Activated T-helper 1 cell treated with anti-CD3 and anti-CD28 coated beads, Interleukin-12 subunit alpha, Interleukin-12 subunit beta, Interleukin-2, Interleukin-4 antibody, amounts not matched to agents 30 ng/mL and 10 ng/mL and 1 ng/mL, durations not matched to agents 14 hours and 24 hours and 36 hours (primary cell): ENCODE measurements around the gene TRPM2. TPM values are rescaled to one million over a fixed set of nuclear protein-coding genes. Genes with fewer than 3 reads are reported as not detected.
"Not testable (repeated sequence)": the region's sequence is repeated elsewhere in the genome, so short reads cannot be mapped to it uniquely, and the experiment has no call there.

ENCODE experiments used
- DNase-seq: peaks from one replicate; pipeline ENCODE4 v3.0.0; 2021; ENCODE audit warnings: low spot score
- H3K27ac Mint-ChIP-seq: one replicate; pipeline ENCODE4 v1.8.0; 2021; ENCODE audit warnings: mild to moderate bottlenecking, mixed read lengths
- H3K27me3 Mint-ChIP-seq: one replicate; pipeline ENCODE4 v1.8.0; 2022; ENCODE audit warnings: mild to moderate bottlenecking, moderate library complexity, mixed read lengths; ENCODE audit not compliant: insufficient read depth
- H3K36me3 Mint-ChIP-seq: one replicate; pipeline ENCODE4 v1.8.0; 2021; ENCODE audit warnings: low read depth, mixed read lengths
- H3K4me1 Mint-ChIP-seq: one replicate; pipeline ENCODE4 v1.8.0; 2021; ENCODE audit warnings: low read depth, mixed read lengths
- H3K4me3 Mint-ChIP-seq: one replicate; pipeline ENCODE4 v1.8.0; 2021; ENCODE audit warnings: mild to moderate bottlenecking, moderate library complexity, mixed read lengths
- H3K9me3 Mint-ChIP-seq: one replicate; pipeline ENCODE4 v1.8.0; 2021; ENCODE audit warnings: mixed read lengths
- intact Hi-C: fragments of 100-400 bp; cut with micrococcal nuclease; formaldehyde crosslinking; loops from one replicate; pipeline ENCODE4 v1.15.1; 2024
- total RNA-seq: library from RNA; stranded (reverse); gene quantifications from 2 replicates; pipeline ENCODE4 v1.2.3, GENCODE V29; 2022

The TRPM2 gene
- total RNA-seq, 1 donor from 2014 or later, result 15.2 TPM

GRCh38 chr21:44405091-44405947 is 51.9 kb downstream of the TRPM2 start:
- H3K4me1 Mint-ChIP-seq, result no peaks in the 10 kb centered on the region
- H3K27ac Mint-ChIP-seq, result no peak overlapping the region
- H3K4me3 Mint-ChIP-seq, result no peak overlapping the region
- intact Hi-C loops, result no loop called here
- no peak for DNase-seq
- H3K9me3 Mint-ChIP-seq, result peaks cover 11% of the 10 kb centered on the region
- no peaks in the 10 kb centered on the region for H3K27me3 Mint-ChIP-seq
- H3K36me3 Mint-ChIP-seq, result peaks cover 25% of the 10 kb centered on the region

- H3K4me3 Mint-ChIP-seq, result no peak overlapping the region
- no peaks in the 10 kb centered on the region for H3K27me3 Mint-ChIP-seq
- no peak overlapping the region for H3K27ac Mint-ChIP-seq
- intact Hi-C loops, result no loop called here
- peaks cover 25% of the 10 kb centered on the region for H3K36me3 Mint-ChIP-seq
- no peaks in the 10 kb centered on the region for H3K4me1 Mint-ChIP-seq
- peaks cover 11% of the 10 kb centered on the region for H3K9me3 Mint-ChIP-seq
- no peak for DNase-seq
Observed at GRCh38 chr21:44405948-44406872, 52.8 kb downstream of the TRPM2 start.

GRCh38 chr21:44406953-44407352 is 53.5 kb downstream of the TRPM2 start:
- Mint-ChIP-seq H3K27ac (peak overlapping the region; percentile 61), H3K4me3 (no peak overlapping the region), H3K27me3 (no peaks in the 10 kb centered on the region), H3K9me3 (peaks cover 11% of the 10 kb centered on the region), H3K4me1 (no peaks in the 10 kb centered on the region), H3K36me3 (peaks cover 24% of the 10 kb centered on the region)
- intact Hi-C loops, result no loop called here
- DNase-seq, result no peak

GRCh38 chr21:44407493-44407892 is 54.1 kb downstream of the TRPM2 start:
- Mint-ChIP-seq H3K9me3 (peaks cover 11% of the 10 kb centered on the region), H3K4me3 (no peak overlapping the region), H3K4me1 (no peaks in the 10 kb centered on the region), H3K27ac (peak overlapping the region; percentile 65), H3K36me3 (peaks cover 24% of the 10 kb centered on the region), H3K27me3 (no peaks in the 10 kb centered on the region)
- intact Hi-C loops, result no loop called here
- no peak for DNase-seq

- H3K4me1 Mint-ChIP-seq, result no peaks in the 10 kb centered on the region
- no peak overlapping the region for H3K4me3 Mint-ChIP-seq
- H3K36me3 Mint-ChIP-seq, result peaks cover 25% of the 10 kb centered on the region
- peak overlapping the region; percentile 42 for H3K27ac Mint-ChIP-seq
- peaks cover 11% of the 10 kb centered on the region for H3K9me3 Mint-ChIP-seq
- intact Hi-C loops, result no loop called here
- DNase-seq, result no peak
- no peaks in the 10 kb centered on the region for H3K27me3 Mint-ChIP-seq
Observed at GRCh38 chr21:44408226-44408625, 54.8 kb downstream of the TRPM2 start.

- Mint-ChIP-seq H3K36me3 (peaks cover 13% of the 10 kb centered on the region), H3K4me3 (no peak overlapping the region), H3K4me1 (no peaks in the 10 kb centered on the region), H3K27ac (no peak overlapping the region), H3K27me3 (peaks cover 1% of the 10 kb centered on the region), H3K9me3 (peaks cover 7% of the 10 kb centered on the region)
- DNase-seq, result no peak
- intact Hi-C loops, result no loop called here
Observed at GRCh38 chr21:44413566-44414290, 60.3 kb downstream of the TRPM2 start.

GRCh38 chr21:44414291-44415072 is 61.1 kb downstream of the TRPM2 start:
- intact Hi-C loops, result no loop called here
- no peak for DNase-seq
- H3K36me3 Mint-ChIP-seq, result peaks cover 9% of the 10 kb centered on the region
- H3K27me3 Mint-ChIP-seq, result peaks cover 1% of the 10 kb centered on the region
- H3K4me3 Mint-ChIP-seq, result no peak overlapping the region
- no peak overlapping the region for H3K27ac Mint-ChIP-seq
- H3K4me1 Mint-ChIP-seq, result no peaks in the 10 kb centered on the region
- peaks cover 4% of the 10 kb centered on the region for H3K9me3 Mint-ChIP-seq

GRCh38 chr21:44415073-44416025 is 61.9 kb downstream of the TRPM2 start:
- Mint-ChIP-seq H3K4me3 (no peak overlapping the region), H3K4me1 (no peaks in the 10 kb centered on the region), H3K27me3 (peaks cover 1% of the 10 kb centered on the region), H3K9me3 (peaks cover 9% of the 10 kb centered on the region), H3K27ac (no peak overlapping the region), H3K36me3 (peaks cover 14% of the 10 kb centered on the region)
- no peak for DNase-seq
- intact Hi-C loops, result no loop called here

- no peak for DNase-seq
- H3K4me3 Mint-ChIP-seq, result no peak overlapping the region
- H3K27ac Mint-ChIP-seq, result no peak overlapping the region
- H3K4me1 Mint-ChIP-seq, result no peaks in the 10 kb centered on the region
- peaks cover 14% of the 10 kb centered on the region for H3K36me3 Mint-ChIP-seq
- H3K9me3 Mint-ChIP-seq, result peaks cover 9% of the 10 kb centered on the region
- peaks cover 1% of the 10 kb centered on the region for H3K27me3 Mint-ChIP-seq
- intact Hi-C loops, result no loop called here
Observed at GRCh38 chr21:44416193-44416592, 62.8 kb downstream of the TRPM2 start.

- DNase-seq, H3K4me3 Mint-ChIP-seq, intact Hi-C loops, H3K27ac Mint-ChIP-seq, H3K9me3 Mint-ChIP-seq, H3K4me1 Mint-ChIP-seq, H3K27me3 Mint-ChIP-seq: not testable (repeated sequence)
- peaks cover 12% of the 10 kb centered on the region for H3K36me3 Mint-ChIP-seq
Observed at GRCh38 chr21:44417621-44418107, 64.2 kb downstream of the TRPM2 start.

GRCh38 chr21:44418108-44418875 is 64.9 kb downstream of the TRPM2 start:
- peaks cover 9% of the 10 kb centered on the region for H3K9me3 Mint-ChIP-seq
- H3K4me3 Mint-ChIP-seq, result no peak overlapping the region
- H3K27me3 Mint-ChIP-seq, result peaks cover 1% of the 10 kb centered on the region
- DNase-seq, result no peak
- no peak overlapping the region for H3K27ac Mint-ChIP-seq
- H3K36me3 Mint-ChIP-seq, result peaks cover 12% of the 10 kb centered on the region
- H3K4me1 Mint-ChIP-seq, result no peaks in the 10 kb centered on the region
- intact Hi-C loops, result no loop called here
